Right renal cortex interstitium (tissue), 3 donors: ENCODE results near the gene MTHFR. TPM values are rescaled to one million over a fixed set of nuclear protein-coding genes. Genes with fewer than 3 reads are reported as not detected.

Source experiments
- DNase-seq, 3 donors: peaks; one replicate each; pipeline ENCODE4 v3.0.0-alpha.2; 2013; ENCODE audit warnings: low read depth in 3 of 3, low spot score in 2 of 3
- polyA plus RNA-seq, 3 donors: library from polyadenylated mRNA; unstranded; fragments of 120-200 nt; gene quantifications; one replicate each; pipeline ENCODE4 v1.2.1, GENCODE V29; 2013; ENCODE audit not compliant: insufficient read length in 3 of 3

MTHFR gene
- polyA plus RNA-seq, 3 donors, result 15.4 to 18.8 (median 17.2) TPM

DNA sequence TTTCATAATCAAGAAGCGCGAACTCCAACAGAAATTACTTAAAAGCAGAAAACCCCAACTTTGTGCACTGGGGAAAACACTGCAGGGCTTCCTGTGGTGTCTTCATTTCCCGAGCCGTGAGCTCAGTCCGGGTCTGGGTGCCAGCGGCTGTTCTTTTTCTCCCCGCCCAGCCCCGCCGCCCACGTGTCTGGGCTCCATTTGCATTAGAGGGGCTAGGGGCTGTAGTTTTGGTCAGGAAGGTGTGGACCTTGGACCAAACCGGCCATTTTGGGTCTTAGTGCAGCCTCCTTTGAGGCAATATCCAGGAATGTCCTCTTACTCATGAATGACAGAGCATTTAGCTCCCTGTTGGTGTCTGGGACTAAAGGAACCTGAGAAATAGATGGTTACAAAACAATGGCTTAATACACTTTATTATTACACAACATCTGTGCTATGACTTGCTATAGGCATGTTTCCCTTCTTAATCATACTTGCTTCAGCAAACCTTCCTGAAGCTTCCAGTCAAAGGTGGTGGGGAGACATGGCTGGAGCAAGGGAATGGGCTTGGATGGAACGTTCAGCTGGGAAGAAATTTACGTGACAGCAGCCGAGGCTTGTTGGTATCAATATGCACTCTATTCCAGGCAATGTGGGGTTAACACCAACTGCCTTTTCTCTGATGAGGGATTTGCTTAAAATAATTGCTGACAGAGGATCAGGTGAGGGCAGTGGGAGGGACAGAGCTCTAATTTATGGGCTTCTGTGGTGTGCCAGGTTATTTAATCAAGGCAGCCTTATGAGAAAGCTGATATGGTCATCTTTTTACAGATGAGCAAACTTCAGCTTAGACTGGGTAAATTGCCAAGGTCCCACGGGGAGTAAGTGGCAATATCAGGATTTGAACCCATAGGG is 68.8 kb downstream of the MTHFR start:
- no peak for DNase-seq

DNA sequence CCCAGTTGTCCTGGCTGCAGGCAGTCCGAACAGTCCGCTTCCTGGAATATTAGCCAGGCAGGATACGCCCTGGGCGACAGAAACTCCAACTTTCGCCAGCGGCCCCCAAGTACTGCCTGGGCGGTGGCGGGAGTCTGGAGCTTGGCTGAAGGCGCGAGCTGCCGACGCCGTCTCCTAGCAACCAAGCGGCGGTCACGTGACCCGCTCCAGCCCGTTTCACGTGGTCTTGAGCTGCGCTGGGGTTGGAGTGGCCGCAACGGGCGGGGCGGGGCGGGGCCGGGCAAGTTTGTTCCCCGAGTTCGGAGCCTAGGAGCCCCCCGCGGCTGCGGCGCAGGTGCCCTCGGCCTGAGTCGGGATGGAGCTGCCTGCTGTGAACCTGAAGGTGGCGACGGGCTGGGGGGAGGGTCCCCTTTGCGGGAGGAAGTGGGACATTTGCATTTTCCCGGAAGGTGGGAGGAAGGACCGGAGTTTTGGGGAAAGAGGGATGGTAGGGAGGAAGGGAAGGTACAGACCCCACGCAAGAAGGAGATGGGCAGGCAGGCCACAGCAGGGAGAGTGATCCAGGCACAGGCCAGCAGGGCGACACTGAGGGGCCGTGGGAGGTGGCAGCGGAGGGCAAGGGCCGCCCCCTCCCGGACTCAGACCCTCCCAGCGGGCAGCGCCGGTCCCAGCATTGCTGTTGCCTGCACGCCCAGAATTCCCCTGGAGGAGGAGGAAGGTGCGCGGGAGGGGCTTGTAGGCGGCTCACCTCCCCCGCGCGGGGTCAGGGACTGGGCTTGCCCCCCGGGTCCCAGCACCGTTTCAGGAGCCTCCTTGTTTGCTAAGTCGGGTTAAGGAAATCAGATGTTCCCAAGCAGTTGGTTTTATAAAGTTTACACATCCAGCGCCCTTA is 69.7 kb downstream of the MTHFR start, which contains the start of gene AGTRAP:
Gene AGTRAP (plus strand): TSS at position 283 of the 892 bp plus-strand sequence. CDS start 73 bp downstream, at position 356.
- peak in 2 of 3 donors; percentile 82 to 87 for DNase-seq

Other genes starting within 250 kb of the MTHFR start
- 1 to 10 TPM; 1.0 to 1.2 (median 1.1) TPM for gene FBXO2, start 151.5 kb downstream of the MTHFR start, polyA plus RNA-seq
- 10 to 100 TPM; 11.0 to 14.2 (median 11.8) TPM for gene FBXO44, start 151.1 kb downstream of the MTHFR start, polyA plus RNA-seq
- gene FBXO6, start 141.8 kb downstream of the MTHFR start, polyA plus RNA-seq, result 1 to 10 TPM; 3.6 to 4.8 (median 4.2) TPM
- gene MAD2L2, start 124.8 kb downstream of the MTHFR start, polyA plus RNA-seq, result 10 to 100 TPM; 41.9 to 45.9 (median 44.7) TPM
- gene DRAXIN, start 114.3 kb downstream of the MTHFR start, polyA plus RNA-seq, result 1 to 10 TPM in 1 of 3 donors, under 1 TPM in 2; 0.80 to 1.3 (median 0.89) TPM
- 10 to 100 TPM; 36.4 to 42.5 (median 36.6) TPM for gene AGTRAP, start 69.8 kb downstream of the MTHFR start, polyA plus RNA-seq
- under 1 TPM in 2 of 3 donors, not detected in 1; 0.36 to 0.46 TPM for gene C1orf167, start 43.8 kb downstream of the MTHFR start, polyA plus RNA-seq
- gene CLCN6, start 227 bp upstream of the MTHFR start, polyA plus RNA-seq, result 10 to 100 TPM; 13.5 to 15.1 (median 14.9) TPM
- gene NPPA, start 41.8 kb upstream of the MTHFR start, polyA plus RNA-seq, result 1 to 10 TPM in 2 of 3 donors, under 1 TPM in 1; 0.17 to 2.0 (median 1.3) TPM
- gene NPPB, start 53.0 kb upstream of the MTHFR start, polyA plus RNA-seq, result not detected
- gene KIAA2013, start 120.5 kb upstream of the MTHFR start, polyA plus RNA-seq, result 10 to 100 TPM; 37.7 to 42.6 (median 40.1) TPM
- gene PLOD1, start 128.8 kb upstream of the MTHFR start, polyA plus RNA-seq, result 100 to 1,000 TPM; 102 to 103 (median 102) TPM
- gene MFN2, start 174.5 kb upstream of the MTHFR start, polyA plus RNA-seq, result 10 to 100 TPM; 73.1 to 77.8 (median 74.1) TPM
- 10 to 100 TPM; 17.9 to 22.1 (median 21.3) TPM for gene MIIP, start 213.5 kb upstream of the MTHFR start, polyA plus RNA-seq